ENCODE data around the gene TCHH. TPM values are rescaled to one million over a fixed set of nuclear protein-coding genes. Genes with fewer than 3 reads are reported as not detected.

TCHH gene
- total and polyA plus RNA-seq, 2 of the 13 experiments (the other 11 are each of a cell fraction or from before 2014, with no cell fraction given) = not detected

DNA sequence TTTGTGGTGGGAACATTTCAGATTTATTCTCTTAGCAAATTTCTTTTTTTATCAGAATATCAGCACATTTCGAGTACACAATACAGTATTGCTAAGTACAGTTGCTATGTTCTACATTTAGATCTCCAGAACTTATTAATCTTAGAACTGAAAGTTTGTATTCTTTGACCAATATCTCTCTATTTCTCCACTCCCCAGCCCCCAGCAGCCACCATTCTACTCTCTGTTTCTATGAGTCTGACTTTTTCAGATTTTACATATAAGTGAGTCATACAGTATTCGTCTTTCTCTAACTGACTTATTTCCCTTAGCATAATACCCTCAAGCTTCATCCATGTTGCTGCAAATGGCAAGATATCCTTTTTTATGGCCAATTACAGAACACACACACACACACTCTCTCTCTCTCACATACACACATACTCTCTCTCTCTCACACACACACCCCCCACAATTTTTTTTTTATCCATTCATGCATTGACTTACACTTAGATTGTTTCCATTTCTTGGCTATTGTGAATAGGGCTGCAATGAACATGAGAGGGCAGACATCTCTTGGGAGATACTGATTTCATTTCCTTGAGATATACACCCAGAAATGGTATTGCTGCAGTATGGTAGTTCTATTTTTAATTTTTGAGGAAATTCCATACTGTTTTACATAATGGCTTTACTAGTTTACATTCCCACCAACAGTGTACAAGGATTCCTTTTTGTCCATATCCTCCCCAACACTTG, 28.1 kb upstream of the TCHH start:
- Histone ChIP-seq H3K9ac (ENCODE audit: insufficient read depth, low read depth, low read length) (no peak overlapping the region), H3K27me3 (ENCODE audit: control insufficient read depth in 1 of 2, insufficient read depth in 2 of 2, low read length in 2 of 2) (no peaks in the 10 kb centered on the region), H3K4me3 (replicated peaks in 1 of 3; ENCODE audit: insufficient read depth in 1 of 3, low read depth in 2 of 3, low read length in 3 of 3) (no peak overlapping the region), H3K27ac (ENCODE audit: extremely low read length, insufficient read depth, low read length) (no peak overlapping the region), H3K36me3 (replicated peaks in 1 of 2; ENCODE audit: control insufficient read depth in 1 of 2, insufficient read depth in 2 of 2, low read length in 2 of 2) (no peaks in the 10 kb centered on the region), H3K79me2 (ENCODE audit: insufficient read depth, low read length) (no peaks in the 10 kb centered on the region), H4K20me1 (ENCODE audit: insufficient read depth, low read length) (no peaks in the 10 kb centered on the region), H3K9me3 (ENCODE audit: low read length) (peaks cover 22% of the 10 kb centered on the region; the same call in 1 of the 2 replicates), H3K4me2 (ENCODE audit: low read depth, low read length) (no peak overlapping the region), H2AFZ (ENCODE audit: low read length) (no peak overlapping the region), H3K4me1 (ENCODE audit: insufficient read depth, low read length) (no peaks in the 10 kb centered on the region)
- ChIA-PET POLR2A (no interaction called here), CTCF (ENCODE audit: low intra/inter-chr PET ratio, low total read pairs) (interaction anchor here (2.6 kb wide), 1 partner anchor 42 kb away, joined by 48 read pairs; no protein-coding TSS in a partner anchor)
- WGBS (ENCODE audit: low lambda C conversion rate) = 0% methylated on average over 2 of the region's 2 CpGs
- ATAC-seq (no peak), DNase-seq (ENCODE audit: low spot score) (no peak), FAIRE-seq (no peak)
- no TSS peak for BruUV-seq (replicated peaks)
- intact Hi-C loops (cut with micrococcal nuclease; ENCODE audit: unreplicated experiment) (loop anchor here (2.0 to 5.0 kb wide), 2 partner anchors 203 to 314 kb away; no protein-coding TSS in a partner anchor), in situ Hi-C loops (cut with HindIII; ENCODE audit: extremely low pct_ligation_motif_present, low pct_unique_long_range_greater_than_20kb) (loop anchor here (5.0 kb wide), 1 partner anchor 44 kb away; no protein-coding TSS in a partner anchor)
- TF ChIP-seq, protein P1, sequence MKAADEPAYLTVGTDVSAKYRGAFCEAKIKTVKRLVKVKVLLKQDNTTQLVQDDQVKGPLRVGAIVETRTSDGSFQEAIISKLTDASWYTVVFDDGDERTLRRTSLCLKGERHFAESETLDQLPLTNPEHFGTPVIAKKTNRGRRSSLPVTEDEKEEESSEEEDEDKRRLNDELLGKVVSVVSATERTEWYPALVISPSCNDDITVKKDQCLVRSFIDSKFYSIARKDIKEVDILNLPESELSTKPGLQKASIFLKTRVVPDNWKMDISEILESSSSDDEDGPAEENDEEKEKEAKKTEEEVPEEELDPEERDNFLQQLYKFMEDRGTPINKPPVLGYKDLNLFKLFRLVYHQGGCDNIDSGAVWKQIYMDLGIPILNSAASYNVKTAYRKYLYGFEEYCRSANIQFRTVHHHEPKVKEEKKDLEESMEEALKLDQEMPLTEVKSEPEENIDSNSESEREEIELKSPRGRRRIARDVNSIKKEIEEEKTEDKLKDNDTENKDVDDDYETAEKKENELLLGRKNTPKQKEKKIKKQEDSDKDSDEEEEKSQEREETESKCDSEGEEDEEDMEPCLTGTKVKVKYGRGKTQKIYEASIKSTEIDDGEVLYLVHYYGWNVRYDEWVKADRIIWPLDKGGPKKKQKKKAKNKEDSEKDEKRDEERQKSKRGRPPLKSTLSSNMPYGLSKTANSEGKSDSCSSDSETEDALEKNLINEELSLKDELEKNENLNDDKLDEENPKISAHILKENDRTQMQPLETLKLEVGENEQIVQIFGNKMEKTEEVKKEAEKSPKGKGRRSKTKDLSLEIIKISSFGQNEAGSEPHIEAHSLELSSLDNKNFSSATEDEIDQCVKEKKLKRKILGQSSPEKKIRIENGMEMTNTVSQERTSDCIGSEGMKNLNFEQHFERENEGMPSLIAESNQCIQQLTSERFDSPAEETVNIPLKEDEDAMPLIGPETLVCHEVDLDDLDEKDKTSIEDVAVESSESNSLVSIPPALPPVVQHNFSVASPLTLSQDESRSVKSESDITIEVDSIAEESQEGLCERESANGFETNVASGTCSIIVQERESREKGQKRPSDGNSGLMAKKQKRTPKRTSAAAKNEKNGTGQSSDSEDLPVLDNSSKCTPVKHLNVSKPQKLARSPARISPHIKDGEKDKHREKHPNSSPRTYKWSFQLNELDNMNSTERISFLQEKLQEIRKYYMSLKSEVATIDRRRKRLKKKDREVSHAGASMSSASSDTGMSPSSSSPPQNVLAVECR (CRISPR knock-in tag; IDR thresholded peaks at IDR 0.05; ENCODE audit: borderline replicate concordance) = no peak
- TF ChIP-seq ZFP90 (CRISPR knock-in tag; IDR thresholded peaks at IDR 0.05; ENCODE audit: borderline replicate concordance) (no peak), ZNF569 (CRISPR knock-in tag; IDR thresholded peaks at IDR 0.05; ENCODE audit: borderline replicate concordance) (no peak), DRAP1 (CRISPR knock-in tag; IDR thresholded peaks at IDR 0.05) (no peak), FOXA1 (IDR thresholded peaks at IDR 0.05) (no peak), FOXA1 (CRISPR knock-in tag; IDR thresholded peaks at IDR 0.05) (no peak), FOXM1 (CRISPR knock-in tag; IDR thresholded peaks at IDR 0.05) (no peak), SMARCE1 (IDR thresholded peaks at IDR 0.05; ENCODE audit: borderline replicate concordance) (no peak), SYNCRIP (IDR thresholded peaks at IDR 0.05; ENCODE audit: insufficient read depth, low read depth, low read length) (no peak), ISX (CRISPR knock-in tag; conservative IDR thresholded peaks at IDR 0.05) (no peak), KLF15 (CRISPR knock-in tag; IDR thresholded peaks at IDR 0.05; ENCODE audit: borderline replicate concordance) (no peak), ZKSCAN1 (IDR thresholded peaks at IDR 0.05; ENCODE audit: low read length) (no peak), TOPORS (CRISPR knock-in tag; IDR thresholded peaks at IDR 0.05) (no peak), ETV5 (CRISPR knock-in tag; IDR thresholded peaks at IDR 0.05; ENCODE audit: borderline replicate concordance) (no peak), ZNF710 (CRISPR knock-in tag; IDR thresholded peaks at IDR 0.05; ENCODE audit: borderline replicate concordance) (no peak)
- TF ChIP-seq, protein P2, sequence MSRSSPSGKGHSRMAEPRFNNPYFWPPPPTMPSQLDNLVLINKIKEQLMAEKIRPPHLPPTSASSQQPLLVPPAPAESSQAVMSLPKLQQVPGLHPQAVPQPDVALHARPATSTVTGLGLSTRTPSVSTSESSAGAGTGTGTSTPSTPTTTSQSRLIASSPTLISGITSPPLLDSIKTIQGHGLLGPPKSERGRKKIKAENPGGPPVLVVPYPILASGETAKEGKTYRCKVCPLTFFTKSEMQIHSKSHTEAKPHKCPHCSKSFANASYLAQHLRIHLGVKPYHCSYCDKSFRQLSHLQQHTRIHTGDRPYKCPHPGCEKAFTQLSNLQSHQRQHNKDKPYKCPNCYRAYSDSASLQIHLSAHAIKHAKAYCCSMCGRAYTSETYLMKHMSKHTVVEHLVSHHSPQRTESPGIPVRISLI (CRISPR knock-in tag; IDR thresholded peaks at IDR 0.05; ENCODE audit: borderline replicate concordance) = no peak
